ENCODE data around the gene CDO1.

The CDO1 gene

DNA sequence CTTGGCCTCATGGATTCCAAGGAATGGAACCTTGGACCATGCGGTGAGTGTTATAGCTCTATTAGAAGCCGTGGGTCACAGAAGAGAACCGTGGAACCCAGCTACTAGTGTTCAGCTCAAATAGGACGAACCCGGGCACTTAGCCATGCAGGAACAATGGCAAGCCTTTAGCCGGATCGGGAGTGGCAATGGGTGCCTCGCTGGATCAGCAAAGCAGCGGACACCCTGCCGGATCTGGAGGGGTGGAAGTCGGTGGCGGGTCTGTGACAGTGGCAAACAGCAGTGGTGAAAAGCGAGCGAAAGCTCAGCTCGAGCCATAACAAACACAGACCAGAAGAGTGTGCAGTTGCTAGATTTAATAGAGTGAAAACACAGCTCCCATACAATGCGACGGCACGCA is 2.4 kb upstream of the CDO1 start:
- Histone ChIP-seq H2AFZ (ENCODE audit: low read depth, low read length, severe bottlenecking) (no peak overlapping the region), H3K9me3 (ENCODE audit: insufficient read depth, low read length) (no peaks in the 10 kb centered on the region), H3K27ac (ENCODE audit: low read depth, low read length) (no peak overlapping the region), H3F3A (ENCODE audit: insufficient read depth) (no peaks in the 10 kb centered on the region), H3K79me2 (ENCODE audit: insufficient read depth, low read length) (no peaks in the 10 kb centered on the region), H3K4me3 (ENCODE audit: insufficient read depth, low read length, poor library complexity, severe bottlenecking) (no peak overlapping the region), H4K20me1 (ENCODE audit: low read depth, low read length) (no peaks in the 10 kb centered on the region), H3K27me3 (ENCODE audit: low read length) (no peaks in the 10 kb centered on the region), H3K36me3 (ENCODE audit: low read length) (no peaks in the 10 kb centered on the region), H3K9ac (ENCODE audit: low read length) (no peak overlapping the region), H3K4me2 (ENCODE audit: low read depth, low read length, poor library complexity, severe bottlenecking) (no peak overlapping the region), H3K9me2 (replicated peaks; ENCODE audit: insufficient read depth, low read length) (no peaks in the 10 kb centered on the region)
- TF ChIP-seq, protein P1, sequence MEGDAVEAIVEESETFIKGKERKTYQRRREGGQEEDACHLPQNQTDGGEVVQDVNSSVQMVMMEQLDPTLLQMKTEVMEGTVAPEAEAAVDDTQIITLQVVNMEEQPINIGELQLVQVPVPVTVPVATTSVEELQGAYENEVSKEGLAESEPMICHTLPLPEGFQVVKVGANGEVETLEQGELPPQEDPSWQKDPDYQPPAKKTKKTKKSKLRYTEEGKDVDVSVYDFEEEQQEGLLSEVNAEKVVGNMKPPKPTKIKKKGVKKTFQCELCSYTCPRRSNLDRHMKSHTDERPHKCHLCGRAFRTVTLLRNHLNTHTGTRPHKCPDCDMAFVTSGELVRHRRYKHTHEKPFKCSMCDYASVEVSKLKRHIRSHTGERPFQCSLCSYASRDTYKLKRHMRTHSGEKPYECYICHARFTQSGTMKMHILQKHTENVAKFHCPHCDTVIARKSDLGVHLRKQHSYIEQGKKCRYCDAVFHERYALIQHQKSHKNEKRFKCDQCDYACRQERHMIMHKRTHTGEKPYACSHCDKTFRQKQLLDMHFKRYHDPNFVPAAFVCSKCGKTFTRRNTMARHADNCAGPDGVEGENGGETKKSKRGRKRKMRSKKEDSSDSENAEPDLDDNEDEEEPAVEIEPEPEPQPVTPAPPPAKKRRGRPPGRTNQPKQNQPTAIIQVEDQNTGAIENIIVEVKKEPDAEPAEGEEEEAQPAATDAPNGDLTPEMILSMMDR (IDR thresholded peaks at IDR 0.05; ENCODE audit: insufficient read depth, low read length, poor library complexity, severe bottlenecking): no peak
- TF ChIP-seq EZH2phosphoT487 (conservative IDR thresholded peaks at IDR 0.05; ENCODE audit: low read length): no peak

DNA sequence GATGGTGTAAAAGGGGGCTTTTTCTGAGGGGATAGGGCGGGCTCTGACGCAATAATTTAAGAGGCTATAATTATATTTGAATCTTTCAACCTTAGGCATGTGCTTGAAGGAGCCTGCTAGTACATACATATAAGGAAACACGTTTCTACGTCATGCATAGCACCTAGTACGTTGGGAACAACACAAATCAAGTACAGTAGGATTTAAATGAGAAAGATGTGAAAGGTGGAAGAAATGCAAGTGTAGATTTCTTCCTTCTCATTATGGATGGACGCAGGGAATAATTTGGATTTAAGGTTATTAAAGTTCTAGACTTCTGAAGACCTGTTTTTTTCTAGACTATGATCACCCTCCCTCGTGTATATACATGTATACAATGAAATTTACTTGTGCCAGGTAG is 927 bp upstream of the CDO1 start:
- H3K4me2 ChIP-seq (ENCODE audit: low read depth, low read length, poor library complexity, severe bottlenecking): no peak overlapping the region
- H3K4me3 ChIP-seq (ENCODE audit: insufficient read depth, low read length, poor library complexity, severe bottlenecking): no peak overlapping the region
- no peaks in the 10 kb centered on the region for H3K9me2 ChIP-seq (replicated peaks; ENCODE audit: insufficient read depth, low read length)
- H3K36me3 ChIP-seq (ENCODE audit: low read length): no peaks in the 10 kb centered on the region
- no peaks in the 10 kb centered on the region for H3K79me2 ChIP-seq (ENCODE audit: insufficient read depth, low read length)
- H3F3A ChIP-seq (ENCODE audit: insufficient read depth): no peaks in the 10 kb centered on the region
- H3K9me3 ChIP-seq (ENCODE audit: insufficient read depth, low read length): no peaks in the 10 kb centered on the region
- no peak overlapping the region for H3K27ac ChIP-seq (ENCODE audit: low read depth, low read length)
- H4K20me1 ChIP-seq (ENCODE audit: low read depth, low read length): no peaks in the 10 kb centered on the region
- H3K27me3 ChIP-seq (ENCODE audit: low read length): no peaks in the 10 kb centered on the region
- no peak for TF ChIP-seq EZH2phosphoT487 (conservative IDR thresholded peaks at IDR 0.05; ENCODE audit: low read length)
- H3K9ac ChIP-seq (ENCODE audit: low read length): no peak overlapping the region
- H2AFZ ChIP-seq (ENCODE audit: low read depth, low read length, severe bottlenecking): no peak overlapping the region

DNA sequence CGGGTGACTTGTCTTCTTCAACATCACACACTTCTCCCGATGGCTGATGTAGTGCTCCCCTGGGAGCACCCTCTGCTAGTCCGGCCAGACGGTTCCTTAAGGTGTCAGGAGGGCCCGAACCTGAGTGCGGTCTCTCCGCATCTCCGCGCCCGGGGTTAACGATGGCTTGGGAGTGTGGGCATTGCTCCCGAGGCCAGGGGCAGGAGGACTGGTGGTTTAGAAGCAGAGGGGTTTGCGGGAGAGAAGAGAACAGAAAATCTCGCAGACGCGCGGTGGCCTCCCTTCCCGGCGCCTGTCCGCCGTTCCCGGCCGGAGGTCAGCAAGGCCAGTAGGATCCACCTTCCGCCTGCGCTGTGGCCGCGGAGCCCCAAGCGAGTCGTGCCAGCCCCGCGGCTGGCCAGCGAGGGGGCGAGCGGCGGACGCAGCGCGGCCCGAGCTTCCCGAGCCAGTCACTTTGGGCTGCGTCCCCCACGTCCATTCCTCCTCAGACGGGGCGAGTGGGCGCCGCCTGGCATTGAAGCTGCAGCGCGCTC is 700 bp downstream of the CDO1 start:
- Histone ChIP-seq H3K9me2 (replicated peaks; ENCODE audit: insufficient read depth, low read length) (no peaks in the 10 kb centered on the region), H3F3A (ENCODE audit: insufficient read depth) (no peaks in the 10 kb centered on the region), H3K9ac (ENCODE audit: low read length) (no peak overlapping the region), H2AFZ (ENCODE audit: low read depth, low read length, severe bottlenecking) (no peak overlapping the region), H3K27me3 (ENCODE audit: low read length) (no peaks in the 10 kb centered on the region), H3K27ac (ENCODE audit: low read depth, low read length) (no peak overlapping the region), H3K79me2 (ENCODE audit: insufficient read depth, low read length) (no peaks in the 10 kb centered on the region), H3K36me3 (ENCODE audit: low read length) (no peaks in the 10 kb centered on the region), H3K4me2 (ENCODE audit: low read depth, low read length, poor library complexity, severe bottlenecking) (no peak overlapping the region), H4K20me1 (ENCODE audit: low read depth, low read length) (no peaks in the 10 kb centered on the region), H3K9me3 (ENCODE audit: insufficient read depth, low read length) (no peaks in the 10 kb centered on the region), H3K4me3 (ENCODE audit: insufficient read depth, low read length, poor library complexity, severe bottlenecking) (no peak overlapping the region)
- TF ChIP-seq, protein P1 (IDR thresholded peaks at IDR 0.05; ENCODE audit: insufficient read depth, low read length, poor library complexity, severe bottlenecking): no peak
- TF ChIP-seq EZH2phosphoT487 (conservative IDR thresholded peaks at IDR 0.05; ENCODE audit: low read length): no peak

DNA sequence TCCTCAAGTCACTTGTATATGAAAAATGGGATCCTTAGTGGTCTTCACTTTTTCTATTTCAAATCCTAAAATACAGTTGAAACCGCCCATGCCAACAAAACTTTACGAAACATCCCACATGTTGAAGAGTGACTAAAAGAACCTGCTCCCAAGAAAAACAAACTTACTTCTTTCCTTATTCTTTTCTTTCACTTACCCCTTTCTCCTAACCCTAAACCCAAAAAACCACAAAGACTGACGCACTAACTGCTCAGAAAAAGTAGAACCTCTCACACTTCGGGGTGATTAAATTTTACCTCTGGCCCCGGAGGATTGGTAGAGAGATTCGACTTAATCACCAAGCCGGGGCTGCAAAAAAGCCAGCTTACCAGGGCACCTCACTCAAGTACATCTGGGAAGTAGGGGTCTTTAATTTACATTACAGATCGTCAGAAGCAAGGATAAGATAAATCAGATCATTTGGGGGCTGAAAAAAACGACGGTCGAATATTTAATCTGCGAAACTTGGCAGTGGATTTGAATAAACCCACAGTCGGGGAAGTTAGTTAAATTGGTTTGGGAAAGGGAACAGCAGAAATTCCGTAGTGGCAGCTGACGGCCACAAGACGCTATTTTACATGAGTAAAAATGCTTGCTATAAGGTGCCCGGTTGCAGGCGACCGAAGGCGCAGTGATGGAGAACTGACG is 1.3 kb downstream of the CDO1 start:
- H2AFZ ChIP-seq (ENCODE audit: low read depth, low read length, severe bottlenecking): no peak overlapping the region
- no peaks in the 10 kb centered on the region for H3K36me3 ChIP-seq (ENCODE audit: low read length)
- no peaks in the 10 kb centered on the region for H3K27me3 ChIP-seq (ENCODE audit: low read length)
- no peak for TF ChIP-seq EZH2phosphoT487 (conservative IDR thresholded peaks at IDR 0.05; ENCODE audit: low read length)
- TF ChIP-seq, protein P1 (IDR thresholded peaks at IDR 0.05; ENCODE audit: insufficient read depth, low read length, poor library complexity, severe bottlenecking): no peak
- no peaks in the 10 kb centered on the region for H4K20me1 ChIP-seq (ENCODE audit: low read depth, low read length)
- no peak overlapping the region for H3K27ac ChIP-seq (ENCODE audit: low read depth, low read length)
- H3K9me3 ChIP-seq (ENCODE audit: insufficient read depth, low read length): no peaks in the 10 kb centered on the region
- H3K9ac ChIP-seq (ENCODE audit: low read length): no peak overlapping the region
- no peaks in the 10 kb centered on the region for H3K79me2 ChIP-seq (ENCODE audit: insufficient read depth, low read length)
- no peaks in the 10 kb centered on the region for H3K9me2 ChIP-seq (replicated peaks; ENCODE audit: insufficient read depth, low read length)
- H3F3A ChIP-seq (ENCODE audit: insufficient read depth): no peaks in the 10 kb centered on the region
- no peak overlapping the region for H3K4me3 ChIP-seq (ENCODE audit: insufficient read depth, low read length, poor library complexity, severe bottlenecking)
- H3K4me2 ChIP-seq (ENCODE audit: low read depth, low read length, poor library complexity, severe bottlenecking): no peak overlapping the region

Data from SU-DHL-6 (cell line).